Fibroblast of pulmonary artery (primary cell): ENCODE results near the gene ERC2.
A peak's percentile ranks its signal among the peaks of the same experiment; 100 is the strongest.

ENCODE experiments used
- DNase-seq: peaks from one replicate; pipeline ENCODE4 v3.0.0-alpha.2; 2010; ENCODE audit warnings: low read depth
- H3K4me3 ChIP-seq: replicated peaks from 2 replicates; pipeline ENCODE4 v1.5.1; 2011; ENCODE audit warnings: low read depth, mild to moderate bottlenecking, control low read depth, low read length, moderate library complexity
- TF ChIP-seq, protein P1 (sequence below): IDR thresholded peaks from 2 replicates; pipeline ENCODE4 v1.5.1; 2011; ENCODE audit warnings: mild to moderate bottlenecking, control low read depth, low read length, inconsistent platforms; ENCODE audit errors: missing control alignments

ERC2 gene

DNA sequence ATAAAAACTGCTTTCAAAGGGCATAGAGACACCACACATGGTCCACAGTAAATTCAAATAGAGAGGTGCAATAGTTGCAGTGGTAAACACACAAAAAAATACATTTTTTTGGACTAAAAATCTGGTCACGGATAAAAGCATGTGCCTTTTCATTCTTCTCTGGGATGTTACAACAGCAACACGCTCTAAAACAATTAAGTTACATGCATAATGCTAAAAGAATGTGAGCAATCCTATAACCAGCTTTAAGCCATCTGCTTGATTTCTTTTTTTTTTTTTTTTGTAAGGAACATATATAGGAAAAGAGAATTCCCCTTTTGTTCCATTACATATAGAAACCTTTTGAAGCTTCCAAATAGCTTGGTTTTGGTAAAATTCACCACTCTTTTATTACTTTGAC is 1001.2 kb downstream of the ERC2 start:
- TF ChIP-seq, protein P1, sequence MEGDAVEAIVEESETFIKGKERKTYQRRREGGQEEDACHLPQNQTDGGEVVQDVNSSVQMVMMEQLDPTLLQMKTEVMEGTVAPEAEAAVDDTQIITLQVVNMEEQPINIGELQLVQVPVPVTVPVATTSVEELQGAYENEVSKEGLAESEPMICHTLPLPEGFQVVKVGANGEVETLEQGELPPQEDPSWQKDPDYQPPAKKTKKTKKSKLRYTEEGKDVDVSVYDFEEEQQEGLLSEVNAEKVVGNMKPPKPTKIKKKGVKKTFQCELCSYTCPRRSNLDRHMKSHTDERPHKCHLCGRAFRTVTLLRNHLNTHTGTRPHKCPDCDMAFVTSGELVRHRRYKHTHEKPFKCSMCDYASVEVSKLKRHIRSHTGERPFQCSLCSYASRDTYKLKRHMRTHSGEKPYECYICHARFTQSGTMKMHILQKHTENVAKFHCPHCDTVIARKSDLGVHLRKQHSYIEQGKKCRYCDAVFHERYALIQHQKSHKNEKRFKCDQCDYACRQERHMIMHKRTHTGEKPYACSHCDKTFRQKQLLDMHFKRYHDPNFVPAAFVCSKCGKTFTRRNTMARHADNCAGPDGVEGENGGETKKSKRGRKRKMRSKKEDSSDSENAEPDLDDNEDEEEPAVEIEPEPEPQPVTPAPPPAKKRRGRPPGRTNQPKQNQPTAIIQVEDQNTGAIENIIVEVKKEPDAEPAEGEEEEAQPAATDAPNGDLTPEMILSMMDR, result no peak
- peak; percentile 78 for DNase-seq
- no peak overlapping the region for H3K4me3 ChIP-seq

GRCh38 chr3:55466526-55466925 is 1001.7 kb downstream of the ERC2 start:
- TF ChIP-seq, protein P1, result no peak
- H3K4me3 ChIP-seq, result no peak overlapping the region

DNA sequence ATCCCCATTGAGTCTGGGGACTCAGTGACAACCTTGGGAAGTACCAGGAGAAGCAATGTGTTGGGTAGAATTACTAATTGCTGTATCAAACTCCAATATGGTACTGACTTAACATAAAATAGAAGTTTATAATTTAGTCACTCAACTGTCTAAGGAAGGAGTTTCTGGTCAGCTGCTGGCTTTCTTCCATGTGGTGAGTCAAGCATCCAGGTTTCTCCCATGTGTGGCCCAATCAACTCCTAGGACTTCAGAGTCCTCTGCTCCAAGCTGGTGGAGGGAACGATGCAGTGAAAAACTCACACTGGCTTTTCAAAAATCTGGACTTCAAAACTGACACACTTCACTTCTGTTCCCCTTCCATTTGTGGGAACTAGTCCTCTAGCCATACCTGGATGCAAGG is 1006.4 kb downstream of the ERC2 start:
- DNase-seq, result peak; percentile 69
- no peak overlapping the region for H3K4me3 ChIP-seq
- TF ChIP-seq, protein P1, result no peak

More at GRCh38 chr3:55466526-55466925, 1001.7 kb downstream of the ERC2 start:
- no peak for DNase-seq

GRCh38 chr3:55459838-55460237 is 1008.4 kb downstream of the ERC2 start:
- H3K4me3 ChIP-seq, result no peak overlapping the region
- no peak for DNase-seq
- TF ChIP-seq, protein P1, result no peak
